Aorta (tissue), 5 donors: Measurements from ENCODE around the gene RGMA. TPM values are rescaled to one million over a fixed set of nuclear protein-coding genes. Genes with fewer than 3 reads are reported as not detected.
"Not testable (repeated sequence)": the region's sequence is repeated elsewhere in the genome, so short reads cannot be mapped to it uniquely, and the experiment has no call there.

ENCODE experiments used
- ATAC-seq: fragments of 200-7000 bp; cut with Tn5 transposase; one replicate; pipeline ENCODE4 v1.9.1; 2022; ENCODE audit warnings: moderate library complexity; ENCODE audit not compliant: low FRiP score
- DNase-seq, 2 donors: peaks; one replicate each; pipeline ENCODE4 v3.0.0-alpha.2; 2020
- H3K27ac ChIP-seq, 2 donors: one replicate each; pipeline ENCODE4 v1.5.1; 2013; ENCODE audit warnings: low read length in 2 of 2, mild to moderate bottlenecking in 2 of 2, moderate library complexity in 2 of 2, control low read depth in 1 of 2, inconsistent platforms in 1 of 2, low read depth in 1 of 2
- H3K27me3 ChIP-seq, 2 donors: one replicate each; pipeline ENCODE4 v1.6.1; 2013; ENCODE audit warnings: control low read depth in 1 of 2, low read length in 1 of 2, mild to moderate bottlenecking in 1 of 2, moderate library complexity in 1 of 2; ENCODE audit not compliant: insufficient read depth in 2 of 2, control insufficient read depth in 1 of 2
- H3K36me3 ChIP-seq, 2 donors: one replicate each; pipeline ENCODE4 v1.6.1; 2013; ENCODE audit warnings: control low read depth in 1 of 2, low read length in 1 of 2, mild to moderate bottlenecking in 1 of 2; ENCODE audit not compliant: insufficient read depth in 2 of 2, control insufficient read depth in 1 of 2
- H3K4me1 ChIP-seq, 2 donors: one replicate each; pipeline ENCODE4 v1.6.1; 2013; ENCODE audit warnings: low read length in 2 of 2, control low read depth in 1 of 2, mild to moderate bottlenecking in 1 of 2, moderate library complexity in 1 of 2; ENCODE audit not compliant: insufficient read depth in 2 of 2, control insufficient read depth in 1 of 2
- H3K4me3 ChIP-seq, 2 donors: one replicate each; pipeline ENCODE4 v1.5.1; 2013; ENCODE audit warnings: low read length in 2 of 2, control low read depth in 1 of 2, mild to moderate bottlenecking in 1 of 2
- H3K9me3 ChIP-seq: one replicate; pipeline ENCODE4 v1.6.1; 2013; ENCODE audit warnings: mild to moderate bottlenecking, low read length; ENCODE audit not compliant: control insufficient read depth
- WGBS, 2 donors: extraction: QIAGEN DNeasy Blood & Tissue Kit; methylation state at CpG; one replicate each; pipeline ENCODE4 v1.1.7; 2013; 5-methylcytosine and 5-hydroxymethylcytosine counted together
- intact Hi-C, 2 donors: fragments of 100-400 bp; cut with DNase I; formaldehyde crosslinking; loops; one replicate each; pipeline versions ENCODE4 v1.14.2 to v1.15.0; 2022
- polyA plus RNA-seq, 2 donors: library from polyadenylated mRNA; stranded (reverse); fragments of 200-250 nt; gene quantifications; one replicate each; pipeline ENCODE4 v1.2.3, GENCODE V29; 2013
- total RNA-seq, 2 donors: library from RNA; stranded (reverse); fragmentation: NEBNext Ultra II Directional; extraction: Animal tissue kit (Norgen Biotek cat#: 25700); gene quantifications; one replicate each; pipeline ENCODE4 v1.2.1, GENCODE V29; 2021
- donor health status: healthy with polysubstance abuse.
- donor health status: Bipolar disorder and iron deficiency.
- donor health status: DM: no; HTN: no; CAD: no.
- donor health status: DM: no; HTN: no; CAD: no.
- donor health status: DM: yes; HTN: yes; CAD: no.

The RGMA gene
- total and polyA plus RNA-seq, 4 donors: 4.4 to 50.3 (median 19.4) TPM

GRCh38 chr15:93044301-93045190 lies 44.5 kb downstream of the RGMA start:
- DNase-seq (peak; percentile 37 to 70), ATAC-seq (no peak)
- Histone ChIP-seq H3K9me3 (no peaks in the 10 kb centered on the region), H3K4me3 (no peak overlapping the region), H3K27ac (no peak overlapping the region), H3K27me3 (no peaks in the 10 kb centered on the region), H3K4me1 (no peaks in the 10 kb centered on the region), H3K36me3 (peaks cover 0 to 1% of the 10 kb centered on the region in 2 donors)
- intact Hi-C loops: no loop called here
- 87 to 88% methylated on average over 36 to 46 of the region's 46 CpGs for WGBS, 2 donors

- DNase-seq: peak; percentile 34 to 44
- H3K4me1 ChIP-seq: no peaks in the 10 kb centered on the region
- intact Hi-C loops: no loop called here
- no peak overlapping the region for H3K4me3 ChIP-seq
- no peaks in the 10 kb centered on the region for H3K27me3 ChIP-seq
- no peak for ATAC-seq
- H3K27ac ChIP-seq: no peak overlapping the region
- H3K36me3 ChIP-seq: peaks cover 0 to 1% of the 10 kb centered on the region in 2 donors
- WGBS, 2 donors: 35 to 38% methylated on average over 12 of the region's 12 CpGs
- H3K9me3 ChIP-seq: no peaks in the 10 kb centered on the region
Observed at GRCh38 chr15:93043621-93044300, 45.2 kb downstream of the RGMA start.

- WGBS, 2 donors: 91 to 94% methylated on average over 18 of the region's 18 CpGs
- Histone ChIP-seq H3K36me3 (peaks cover 0 to 1% of the 10 kb centered on the region in 2 donors), H3K4me1 (no peaks in the 10 kb centered on the region), H3K27me3 (no peaks in the 10 kb centered on the region), H3K9me3 (no peaks in the 10 kb centered on the region), H3K4me3 (no peak overlapping the region), H3K27ac (no peak overlapping the region)
- DNase-seq (peak; percentile 23 to 33), ATAC-seq (no peak)
- intact Hi-C loops: no loop called here
Observed at GRCh38 chr15:93042691-93043378, 46.2 kb downstream of the RGMA start.

- no peak overlapping the region for H3K27ac ChIP-seq
- DNase-seq (peak; percentile 6 to 25), ATAC-seq (no peak)
- H3K36me3 ChIP-seq: no peaks in the 10 kb centered on the region
- intact Hi-C loops: no loop called here
- H3K4me1 ChIP-seq: no peaks in the 10 kb centered on the region
- WGBS, 2 donors: 74 to 87% methylated on average over 3 of the region's 3 CpGs
- no peaks in the 10 kb centered on the region for H3K9me3 ChIP-seq
- no peak overlapping the region for H3K4me3 ChIP-seq
- no peaks in the 10 kb centered on the region for H3K27me3 ChIP-seq
Observed at GRCh38 chr15:93042211-93042610, 46.8 kb downstream of the RGMA start.

- intact Hi-C loops: no loop called here
- WGBS, 2 donors: 87 to 88% methylated on average over 13 of the region's 13 CpGs
Observed at GRCh38 chr15:93041159-93041547, 47.9 kb downstream of the RGMA start.

GRCh38 chr15:93040288-93041158 lies 48.5 kb downstream of the RGMA start:
- DNase-seq (peak; percentile 28 to 40), ATAC-seq (no peak)
- Histone ChIP-seq H3K4me3 (no peak overlapping the region), H3K4me1 (no peaks in the 10 kb centered on the region), H3K27ac (no peak overlapping the region), H3K27me3 (no peaks in the 10 kb centered on the region), H3K9me3 (no peaks in the 10 kb centered on the region), H3K36me3 (no peaks in the 10 kb centered on the region)
- 87 to 91% methylated on average over 20 of the region's 20 CpGs for WGBS, 2 donors
- intact Hi-C loops: no loop called here

More at GRCh38 chr15:93041159-93041547, 47.9 kb downstream of the RGMA start:
- H3K36me3 ChIP-seq: no peaks in the 10 kb centered on the region
- H3K27me3 ChIP-seq: no peaks in the 10 kb centered on the region
- no peaks in the 10 kb centered on the region for H3K9me3 ChIP-seq
- no peak for ATAC-seq
- no peak overlapping the region for H3K4me3 ChIP-seq
- no peaks in the 10 kb centered on the region for H3K4me1 ChIP-seq
- H3K27ac ChIP-seq: no peak overlapping the region
- DNase-seq: peak; percentile 25 to 26

GRCh38 chr15:93039562-93040287 lies 49.3 kb downstream of the RGMA start:
- not testable (repeated sequence) for H3K4me1 ChIP-seq, H3K9me3 ChIP-seq, H3K36me3 ChIP-seq, ATAC-seq, H3K27me3 ChIP-seq, H3K27ac ChIP-seq, H3K4me3 ChIP-seq
- DNase-seq: peak; percentile 12 to 26
- intact Hi-C loops: loop anchor here (5.0 to 10.0 kb wide), 5 partner anchors 33 to 1085 kb away; no protein-coding TSS in a partner anchor
- WGBS, 2 donors: 95 to 97% methylated on average over 13 of the region's 13 CpGs
